ENCODE measurements around the gene CIZ1. TPM values are rescaled to one million over a fixed set of nuclear protein-coding genes. Genes with fewer than 3 reads are reported as not detected.

The CIZ1 gene
- total and polyA plus RNA-seq, 7 experiments from 2014 or later: 11.2 to 163 (median 137) TPM

DNA sequence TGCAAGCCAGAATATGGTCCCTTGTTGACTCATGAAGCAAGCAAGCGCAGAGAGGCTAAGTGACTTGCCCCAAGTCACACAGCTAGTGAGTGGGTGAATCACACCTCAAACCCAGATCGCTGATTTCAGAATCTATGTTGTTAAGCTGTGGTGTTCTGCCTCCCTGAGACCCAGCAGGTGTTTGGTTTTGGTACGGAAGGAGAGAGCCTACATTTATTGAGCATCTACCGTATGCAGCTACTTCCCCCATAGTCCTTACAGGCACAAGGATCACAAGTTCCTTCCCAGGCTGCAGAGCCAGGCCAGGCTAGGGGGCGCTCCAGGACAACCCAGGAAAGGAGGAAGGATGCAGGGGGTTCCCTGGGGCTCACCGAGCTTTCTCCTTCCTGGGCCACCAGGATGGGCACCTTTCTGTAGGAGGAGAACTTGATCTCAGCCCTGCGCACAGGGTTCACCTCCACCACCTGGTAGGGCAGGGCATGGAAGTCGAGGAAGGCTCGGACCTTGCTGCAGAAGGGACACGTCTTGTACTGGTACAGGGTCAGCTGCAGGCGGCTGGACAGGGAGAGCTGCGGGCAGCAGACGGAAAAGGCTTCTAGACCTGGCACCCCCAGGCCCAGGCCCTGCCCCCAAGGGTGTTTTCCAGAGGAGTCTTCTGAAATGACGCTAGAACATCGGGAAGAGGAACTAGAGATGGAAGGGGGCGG lies 66.3 kb downstream of the CIZ1 start:
- peak in 1 of 9 donors; percentile 48 for DNase-seq
- Histone ChIP-seq H3K9me3 (ENCODE audit: control insufficient read depth in 2 of 3, low read length in 3 of 3) (no peaks in the 10 kb centered on the region), H3K36me3 (ENCODE audit: control insufficient read depth in 2 of 3, insufficient read depth in 3 of 3, low read length in 3 of 3) (peaks cover 0 to 59% (median 0%) of the 10 kb centered on the region in 3 experiments), H3K4me1 (ENCODE audit: control insufficient read depth in 2 of 2, insufficient read depth in 2 of 2, low read length in 2 of 2) (peaks cover 16 to 20% of the 10 kb centered on the region in 2 donors), H3K4me3 (ENCODE audit: low read length) (no peak overlapping the region), H3K27me3 (ENCODE audit: control insufficient read depth in 2 of 2, insufficient read depth in 2 of 2, low read length in 2 of 2) (no peaks in the 10 kb centered on the region), H3K27ac (ENCODE audit: low read depth, low read length) (peak overlapping the region; percentile 11)
- H3K9me3 Mint-ChIP-seq: peaks cover 0 to 4% (median 0%) of the 10 kb centered on the region in 11 donors
- POLR2A ChIA-PET: interaction anchor here (1.2 kb wide), 1 partner anchor 36 kb away, joined by 5 read pairs; no protein-coding TSS in a partner anchor
- ATAC-seq: no peak
- H3K4me1 Mint-ChIP-seq: peaks cover 22 to 43% (median 30%) of the 10 kb centered on the region in 7 donors
- H3K36me3 Mint-ChIP-seq: peaks cover 0 to 4% (median 0%) of the 10 kb centered on the region in 5 donors
- peak overlapping the region; percentile 27 to 95 (median 80) for H3K4me3 Mint-ChIP-seq
- intact Hi-C loops (cut with micrococcal nuclease): loop anchor here (5.0 to 10.0 kb wide), 3 partner anchors 188 to 1138 kb away; partner anchors contain the start of genes DPM2 (in 1 of the 2) and SH2D3C (in 1 of the 2)
- CTCF ChIA-PET: interaction anchor here (0.5 to 1.5 kb wide), 4 partner anchors 9 to 1407 kb away, joined by 3 to 6 read pairs (median 4); partner anchors contain the start of gene PIP5KL1
- peaks cover 0 to 3% (median 0%) of the 10 kb centered on the region in 5 donors for H3K27me3 Mint-ChIP-seq
- H3K27ac Mint-ChIP-seq: peak overlapping the region in 7 of 9 donors; percentile 10 to 85 (median 65)

DNA sequence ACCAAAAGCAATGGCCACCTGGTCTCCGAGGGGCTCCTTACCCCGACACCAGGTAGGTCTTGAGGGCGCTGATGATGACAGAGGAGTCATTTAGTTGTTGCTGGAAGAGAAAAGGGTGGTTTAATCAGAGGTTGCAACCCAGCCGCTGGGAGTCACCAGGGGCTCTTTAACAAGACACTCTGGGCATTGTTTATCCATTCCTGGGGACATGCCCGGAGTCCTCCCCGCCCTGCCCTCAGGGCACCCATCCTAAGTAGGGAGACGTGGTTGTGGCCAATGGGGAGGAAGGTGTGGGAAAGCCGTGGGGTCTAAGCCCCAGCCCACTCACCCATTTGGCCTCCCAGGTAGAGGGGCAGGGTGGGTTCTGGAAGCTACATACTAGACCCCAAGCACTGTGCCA lies 66.9 kb downstream of the CIZ1 start:
- H3K4me1 ChIP-seq (ENCODE audit: control insufficient read depth in 2 of 2, insufficient read depth in 2 of 2, low read length in 2 of 2): peaks cover 16 to 20% of the 10 kb centered on the region in 2 donors
- intact Hi-C loops (cut with micrococcal nuclease): loop anchor here in 1 of 2 donors (10.0 kb wide), 1 partner anchor 350 kb away; the partner anchor contains the start of gene SH2D3C
- H3K36me3 ChIP-seq (ENCODE audit: control insufficient read depth in 2 of 3, insufficient read depth in 3 of 3, low read length in 3 of 3): peaks cover 0 to 59% (median 0%) of the 10 kb centered on the region in 3 experiments
- Mint-ChIP-seq H3K27me3 (peaks cover 0 to 3% (median 0%) of the 10 kb centered on the region in 5 donors), H3K9me3 (peaks cover 0 to 4% (median 0%) of the 10 kb centered on the region in 11 donors), H3K36me3 (peaks cover 0 to 4% (median 0%) of the 10 kb centered on the region in 5 donors), H3K4me3 (peak overlapping the region in 3 of 10 donors; percentile 79 to 82 (median 80)), H3K4me1 (peaks cover 21 to 37% (median 29%) of the 10 kb centered on the region in 7 donors), H3K27ac (peak overlapping the region in 2 of 9 donors; percentile 17 to 55)
- DNase-seq: no peak
- no peaks in the 10 kb centered on the region for H3K27me3 ChIP-seq (ENCODE audit: control insufficient read depth in 2 of 2, insufficient read depth in 2 of 2, low read length in 2 of 2)
- POLR2A ChIA-PET: interaction anchor here (1.2 kb wide), 1 partner anchor 37 kb away, joined by 5 read pairs; no protein-coding TSS in a partner anchor
- CTCF ChIA-PET: interaction anchor here (1.5 kb wide), 1 partner anchor 8 kb away, joined by 5 read pairs; no protein-coding TSS in a partner anchor
- H3K9me3 ChIP-seq (ENCODE audit: control insufficient read depth in 2 of 3, low read length in 3 of 3): no peaks in the 10 kb centered on the region
- peak overlapping the region; percentile 11 for H3K27ac ChIP-seq (ENCODE audit: low read depth, low read length)
- no peak overlapping the region for H3K4me3 ChIP-seq (ENCODE audit: low read length)
- ATAC-seq: no peak

GRCh38 chr9:128123451-128124080 lies 67.8 kb downstream of the CIZ1 start:
- peaks cover 0 to 59% (median 0%) of the 10 kb centered on the region in 3 experiments for H3K36me3 ChIP-seq (ENCODE audit: control insufficient read depth in 2 of 3, insufficient read depth in 3 of 3, low read length in 3 of 3)
- ChIA-PET CTCF (interaction anchor here (1.2 kb wide), 1 partner anchor 15 kb away, joined by 5 read pairs; no protein-coding TSS in a partner anchor), POLR2A (interaction anchor here (0.6 kb wide), 1 partner anchor 272 kb away, joined by 3 read pairs; no protein-coding TSS in a partner anchor)
- Mint-ChIP-seq H3K27ac (peak overlapping the region in 1 of 9 donors; percentile 48), H3K9me3 (peaks cover 0 to 2% (median 0%) of the 10 kb centered on the region in 11 donors), H3K4me1 (peaks cover 13 to 31% (median 23%) of the 10 kb centered on the region in 7 donors), H3K4me3 (no peak overlapping the region), H3K27me3 (peaks cover 0 to 3% (median 0%) of the 10 kb centered on the region in 5 donors), H3K36me3 (peaks cover 0 to 4% (median 0%) of the 10 kb centered on the region in 5 donors)
- peaks cover 8 to 15% of the 10 kb centered on the region in 2 donors for H3K4me1 ChIP-seq (ENCODE audit: control insufficient read depth in 2 of 2, insufficient read depth in 2 of 2, low read length in 2 of 2)
- intact Hi-C loops (cut with micrococcal nuclease): loop anchor here in 1 of 2 donors (10.0 kb wide), 1 partner anchor 349 kb away; the partner anchor contains the start of gene SH2D3C
- H3K4me3 ChIP-seq (ENCODE audit: low read length): no peak overlapping the region
- H3K27me3 ChIP-seq (ENCODE audit: control insufficient read depth in 2 of 2, insufficient read depth in 2 of 2, low read length in 2 of 2): no peaks in the 10 kb centered on the region
- DNase-seq: no peak
- H3K27ac ChIP-seq (ENCODE audit: low read depth, low read length): no peak overlapping the region
- ATAC-seq: no peak
- H3K9me3 ChIP-seq (ENCODE audit: control insufficient read depth in 2 of 3, low read length in 3 of 3): no peaks in the 10 kb centered on the region

GRCh38 chr9:128122809-128123175 lies 68.6 kb downstream of the CIZ1 start:
- Mint-ChIP-seq H3K27me3 (no peaks in the 10 kb centered on the region), H3K4me3 (no peak overlapping the region), H3K4me1 (peaks cover 15 to 30% (median 24%) of the 10 kb centered on the region in 7 donors), H3K9me3 (peaks cover 0 to under 1% (median 0%) of the 10 kb centered on the region in 11 donors), H3K27ac (no peak overlapping the region), H3K36me3 (peaks cover 0 to 4% (median 0%) of the 10 kb centered on the region in 5 donors)
- ChIA-PET CTCF (interaction anchor here (1.2 kb wide), 1 partner anchor 14 kb away, joined by 5 read pairs; no protein-coding TSS in a partner anchor), POLR2A (interaction anchor here (0.6 kb wide), 1 partner anchor 272 kb away, joined by 3 read pairs; no protein-coding TSS in a partner anchor)
- no peak overlapping the region for H3K4me3 ChIP-seq (ENCODE audit: low read length)
- peaks cover 0 to 55% (median 0%) of the 10 kb centered on the region in 3 experiments for H3K36me3 ChIP-seq (ENCODE audit: control insufficient read depth in 2 of 3, insufficient read depth in 3 of 3, low read length in 3 of 3)
- intact Hi-C loops (cut with micrococcal nuclease): loop anchor here in 1 of 2 donors (10.0 kb wide), 1 partner anchor 348 kb away; the partner anchor contains the start of gene SH2D3C
- H3K27ac ChIP-seq (ENCODE audit: low read depth, low read length): no peak overlapping the region
- DNase-seq: no peak
- H3K9me3 ChIP-seq (ENCODE audit: control insufficient read depth in 2 of 3, low read length in 3 of 3): no peaks in the 10 kb centered on the region
- H3K4me1 ChIP-seq (ENCODE audit: control insufficient read depth in 2 of 2, insufficient read depth in 2 of 2, low read length in 2 of 2): peaks cover 11 to 15% of the 10 kb centered on the region in 2 donors
- H3K27me3 ChIP-seq (ENCODE audit: control insufficient read depth in 2 of 2, insufficient read depth in 2 of 2, low read length in 2 of 2): no peaks in the 10 kb centered on the region
- ATAC-seq: no peak

- DNase-seq: no peak
- intact Hi-C loops (cut with micrococcal nuclease): loop anchor here in 1 of 2 donors (10.0 kb wide), 1 partner anchor 347 kb away; the partner anchor contains the start of gene SH2D3C
Observed at GRCh38 chr9:128121924-128122808, 69.2 kb downstream of the CIZ1 start.

More at GRCh38 chr9:128121924-128122808, 69.2 kb downstream of the CIZ1 start:
- peaks cover 0 to 4% (median 0%) of the 10 kb centered on the region in 5 donors for H3K36me3 Mint-ChIP-seq
- ChIA-PET CTCF (interaction anchor here (1.2 kb wide), 1 partner anchor 13 kb away, joined by 5 read pairs; no protein-coding TSS in a partner anchor), POLR2A (no interaction called here)
- no peaks in the 10 kb centered on the region for H3K27me3 ChIP-seq (ENCODE audit: control insufficient read depth in 2 of 2, insufficient read depth in 2 of 2, low read length in 2 of 2)
- H3K4me1 ChIP-seq (ENCODE audit: control insufficient read depth in 2 of 2, insufficient read depth in 2 of 2, low read length in 2 of 2): peaks cover 15% of the 10 kb centered on the region in 2 donors
- H3K36me3 ChIP-seq (ENCODE audit: control insufficient read depth in 2 of 3, insufficient read depth in 3 of 3, low read length in 3 of 3): peaks cover 0 to 52% (median 0%) of the 10 kb centered on the region in 3 experiments
- H3K4me3 ChIP-seq (ENCODE audit: low read length): no peak overlapping the region
- no peaks in the 10 kb centered on the region for H3K9me3 ChIP-seq (ENCODE audit: control insufficient read depth in 2 of 3, low read length in 3 of 3)
- H3K27me3 Mint-ChIP-seq: no peaks in the 10 kb centered on the region
- H3K4me1 Mint-ChIP-seq: peaks cover 20 to 34% (median 28%) of the 10 kb centered on the region in 7 donors
- H3K27ac ChIP-seq (ENCODE audit: low read depth, low read length): no peak overlapping the region
- peak overlapping the region in 1 of 10 donors; percentile 53 for H3K4me3 Mint-ChIP-seq
- H3K27ac Mint-ChIP-seq: no peak overlapping the region
- no peak for ATAC-seq
- peaks cover 0 to 3% (median 0%) of the 10 kb centered on the region in 11 donors for H3K9me3 Mint-ChIP-seq

All from naive thymus-derived CD4-positive, alpha-beta T cell (primary cell).